GM15510 (cell line): ENCODE data around the gene SMAD2.

Experiments used
- POLR2A ChIP-seq: IDR thresholded peaks from 3 replicates; pipeline ENCODE4 v1.6.1; 2011; ENCODE audit warnings: borderline replicate concordance; ENCODE audit not compliant: insufficient read length; ENCODE audit errors: extremely low read depth

The SMAD2 gene

DNA sequence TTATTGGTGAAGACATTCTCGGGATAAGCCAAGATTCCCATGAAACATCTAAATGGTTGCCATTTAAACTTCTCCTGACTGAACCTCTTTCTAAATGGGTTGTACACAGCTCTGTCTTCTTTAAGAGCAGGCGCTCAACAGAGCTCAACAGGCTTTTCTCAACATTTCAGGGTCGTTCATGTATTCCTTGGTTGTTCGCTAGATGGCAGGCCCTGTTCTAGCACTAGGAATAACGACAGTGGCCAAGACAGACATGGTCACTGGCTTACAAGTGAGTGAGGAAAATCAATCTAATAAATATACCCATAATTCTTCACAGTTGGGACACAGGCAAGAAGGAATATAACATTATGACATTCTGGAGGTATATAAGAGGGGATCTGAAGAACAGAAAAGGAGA, 154.5 kb downstream of the SMAD2 start:
- TF ChIP-seq POLR2A, result no peak

DNA sequence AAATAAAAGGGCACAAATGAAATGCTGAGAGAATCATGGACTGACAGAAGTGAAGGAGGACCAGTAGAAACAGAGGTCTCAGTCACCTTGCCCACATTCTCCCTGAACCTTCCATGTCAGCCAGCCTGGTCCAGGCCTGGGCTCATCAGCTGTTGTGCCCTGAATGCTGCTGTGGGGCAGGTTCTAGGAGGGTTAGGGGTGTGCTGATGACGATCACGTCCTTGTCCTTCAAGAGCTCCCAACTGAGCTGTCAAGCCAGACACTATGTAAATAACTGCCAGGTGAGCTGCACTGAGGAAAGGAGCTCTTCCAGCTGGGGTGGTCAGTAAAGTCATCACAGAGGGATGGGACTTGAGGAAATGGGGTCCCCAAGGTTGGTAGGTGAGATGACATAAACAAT, 156.5 kb downstream of the SMAD2 start:
- no peak for TF ChIP-seq POLR2A

GRCh38 chr18:47772374-47773248, 157.8 kb downstream of the SMAD2 start:
- TF ChIP-seq POLR2A, result no peak

GRCh38 chr18:47771922-47772321, 158.5 kb downstream of the SMAD2 start:
- TF ChIP-seq POLR2A, result no peak

DNA sequence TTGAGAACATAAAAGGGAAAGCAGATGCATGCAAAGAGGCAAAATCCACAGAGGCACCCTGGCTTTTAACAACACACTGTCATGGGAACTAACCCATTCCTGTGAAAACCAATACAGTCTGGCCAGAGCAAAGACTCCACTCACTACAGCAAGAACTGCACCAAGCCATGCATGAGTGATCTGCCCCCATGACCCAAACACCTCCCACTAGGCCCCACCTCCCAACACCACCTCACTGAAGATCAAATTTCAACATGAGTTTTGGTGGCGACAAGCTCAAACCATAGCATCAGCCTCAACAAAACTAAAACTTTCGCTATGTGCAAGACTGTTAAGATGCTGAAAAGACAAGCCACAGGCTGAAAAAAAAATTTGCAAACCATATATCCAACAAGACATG, 162.8 kb downstream of the SMAD2 start:
- TF ChIP-seq POLR2A, result no peak
